A549 (cell line): Measurements from ENCODE around the gene PCYT2.

Source experiments
- CBX2 ChIP-seq: fragments of 200-600 bp; sonication (generic); IDR thresholded peaks from 2 replicates; pipeline ENCODE4 v1.6.1; 2016; ENCODE audit warnings: low read depth, mild to moderate bottlenecking, borderline replicate concordance
- CTCF ChIP-seq: fragments of >200 bp; sonication (Bioruptor Twin); formaldehyde crosslinking; IDR thresholded peaks from 3 replicates; pipeline ENCODE4 v1.5.1; 2016
- JUNB ChIP-seq: fragments of >200 bp; sonication (Bioruptor Twin); formaldehyde crosslinking; IDR thresholded peaks from 2 replicates; pipeline ENCODE4 v1.6.1; 2016
- MAX ChIP-seq: IDR thresholded peaks from 2 replicates; pipeline ENCODE4 v1.6.1; 2012
- POLR2A ChIP-seq: IDR thresholded peaks from 2 replicates; pipeline ENCODE4 v1.6.1; 2012; ENCODE audit warnings: mild to moderate bottlenecking, low read length
- RAD21 ChIP-seq, 2 experiments: fragments of >200 bp in 1 of 2; sonication (Bioruptor Twin) in 1 of 2; formaldehyde crosslinking in 1 of 2; IDR thresholded peaks in 1 of 2; conservative IDR thresholded peaks in 1 of 2; 2 replicates in 1 of 2; 3 replicates in 1 of 2; pipeline ENCODE4 v1.6.1; 2012 to 2018; ENCODE audit warnings: inconsistent platforms in 1 of 2
- REST ChIP-seq: fragments of 200-600 bp; sonication (generic); IDR thresholded peaks from 2 replicates; pipeline ENCODE4 v1.6.1; 2016; ENCODE audit warnings: antibody characterized with exemption, mild to moderate bottlenecking, moderate library complexity
- RFX5 ChIP-seq: fragments of 450-650 bp; IDR thresholded peaks from 2 replicates; pipeline ENCODE4 v1.7.1; 2014; ENCODE audit warnings: antibody characterized with exemption, mild to moderate bottlenecking, moderate library complexity
- RNF2 ChIP-seq: fragments of 200-600 bp; sonication (generic); IDR thresholded peaks from 2 replicates; pipeline ENCODE4 v1.6.1; 2016; ENCODE audit warnings: low read depth, mild to moderate bottlenecking, antibody characterized with exemption, moderate library complexity, borderline replicate concordance

- peak; percentile 54 for TF ChIP-seq POLR2A
- TF ChIP-seq JUNB = no peak
- TF ChIP-seq CBX2 = no peak
- no peak for TF ChIP-seq RAD21 (conservative IDR thresholded peaks at IDR 0.05 in 1 of 2, IDR thresholded peaks at IDR 0.05 in 1 of 2)
- no peak for TF ChIP-seq RNF2
- TF ChIP-seq CTCF = no peak
- no peak for TF ChIP-seq RFX5
- no peak for TF ChIP-seq MAX
- no peak; the same call in 1 of the 2 replicates for TF ChIP-seq REST
Observed at GRCh38 chr17:81867170-81867990, 43.8 kb downstream of the PCYT2 start.
